Naive thymus-derived CD8-positive, alpha-beta T cell (primary cell): Measurements from ENCODE around the gene KSR2. TPM values are rescaled to one million over a fixed set of nuclear protein-coding genes. Genes with fewer than 3 reads are reported as not detected.
"Not testable (repeated sequence)": the region's sequence is repeated elsewhere in the genome, so short reads cannot be mapped to it uniquely, and the experiment has no call there.

ENCODE experiments used
- ATAC-seq, 2 donors: fragments of 150-1000 bp; cut with Tn5 transposase in 1 of 2; sonication (Bioruptor Pico), chemical (Tn5 transposase) in 1 of 2; 1 replicate in 1 of 2; 2 replicates in 1 of 2; pipeline ENCODE4 v1.10.0; 2021; ENCODE audit warnings: mild to moderate bottlenecking in 2 of 2, moderate library complexity in 2 of 2
- POLR2A ChIA-PET: fragments of 350-600 bp; sonication (Branson Sonifier 250); formaldehyde crosslinking; loops from one replicate; lab custom pipeline; 2021; ENCODE audit warnings: antibody characterized with exemption; lab: Charles Lee
- DNase-seq, 10 donors: peaks; one replicate each; pipeline versions ENCODE4 v3.0.0 to v3.0.0-alpha.2; 2020 to 2022
- H3K27ac Mint-ChIP-seq, 10 donors: one replicate each; pipeline ENCODE4 v1.8.0; 2020 to 2022; ENCODE audit warnings: mild to moderate bottlenecking in 10 of 10, mixed read lengths in 10 of 10, moderate library complexity in 4 of 10, inconsistent platforms in 1 of 10
- H3K27me3 Mint-ChIP-seq, 5 donors: one replicate each; pipeline ENCODE4 v1.8.0; 2021 to 2022; ENCODE audit warnings: mixed read lengths in 5 of 5
- H3K36me3 Mint-ChIP-seq, 3 donors: one replicate each; pipeline ENCODE4 v1.8.0; 2020 to 2022; ENCODE audit warnings: mixed read lengths in 3 of 3, mild to moderate bottlenecking in 2 of 3, inconsistent platforms in 1 of 3
- H3K4me1 Mint-ChIP-seq, 4 donors: one replicate each; pipeline ENCODE4 v1.8.0; 2021 to 2022; ENCODE audit warnings: mixed read lengths in 4 of 4
- H3K4me3 Mint-ChIP-seq, 10 donors: one replicate each; pipeline ENCODE4 v1.8.0; 2020 to 2022; ENCODE audit warnings: mild to moderate bottlenecking in 10 of 10, mixed read lengths in 10 of 10, moderate library complexity in 6 of 10, inconsistent platforms in 1 of 10
- H3K9me3 Mint-ChIP-seq, 9 donors: one replicate each; pipeline ENCODE4 v1.8.0; 2020 to 2022; ENCODE audit warnings: mixed read lengths in 9 of 9, mild to moderate bottlenecking in 3 of 9, inconsistent platforms in 1 of 9, moderate library complexity in 1 of 9
- polyA plus RNA-seq, 3 donors: library from polyadenylated mRNA; unstranded; fragments of 300-500 nt; fragmentation: Illumina TruSeq; gene quantifications; one replicate each; pipeline ENCODE4 v1.2.3, GENCODE V29; 2021
- total RNA-seq, 8 experiments: library from RNA in 2 of 8; stranded (reverse) in 2 of 8; gene quantifications; one replicate each; pipeline ENCODE4 v1.2.3 and lab custom pipeline; 2021 to 2026

Gene KSR2
- total RNA-seq, result not detected
- polyA plus RNA-seq, result not detected
- total RNA-seq (lab: John Stamatoyannopoulos, UW), result 0 to 0.34 (median 0.04) reads per million in 6 experiments

GRCh38 chr12:117968826-117969659 lies at the start of gene KSR2:
Gene KSR2 (minus strand): TSS chr12:117968990. CDS start chr12:117968255, 735 bp downstream.
- POLR2A ChIA-PET, result no interaction called here
- DNase-seq (peak in 7 of 10 donors; percentile 6 to 42 (median 21)), ATAC-seq (peak; percentile 44 to 65)
- Mint-ChIP-seq H3K27me3 (peaks cover 34 to 86% (median 56%) of the 10 kb centered on the region in 5 donors), H3K27ac (peak within 1 kb of the TSS in 1 of 10 donors; percentile 34), H3K4me1 (peaks cover 3 to 13% (median 8%) of the 10 kb centered on the region in 4 donors), H3K36me3 (peaks cover 0 to 22% (median 1%) of the 10 kb centered on the region in 3 donors), H3K9me3 (peaks cover 0 to 21% (median 18%) of the 10 kb centered on the region in 9 donors), H3K4me3 (peak within 1 kb of the TSS; percentile 68 to 91 (median 81))

GRCh38 chr12:118017926-118018325 lies 49.1 kb upstream of the KSR2 start:
- DNase-seq, result no peak
- Mint-ChIP-seq H3K9me3 (no peaks in the 10 kb centered on the region), H3K4me1 (peaks cover 14 to 25% (median 21%) of the 10 kb centered on the region in 4 donors), H3K27me3 (no peaks in the 10 kb centered on the region), H3K27ac (peak overlapping the region in 4 of 10 donors; percentile 31 to 54 (median 36)), H3K4me3 (peak overlapping the region; percentile 9 to 93 (median 82)), H3K36me3 (peaks cover 0 to 28% (median 10%) of the 10 kb centered on the region in 3 donors)
- POLR2A ChIA-PET, result no interaction called here
- no peak for ATAC-seq

GRCh38 chr12:118016424-118017264 lies 47.9 kb upstream of the KSR2 start, which contains the start of gene RFC5:
Gene RFC5 (plus strand): TSS chr12:118016703. CDS start chr12:118016828, 125 bp downstream.
- POLR2A ChIA-PET, result interaction anchor here (0.6 to 1.4 kb wide), 4 partner anchors 14 to 144 kb away, joined by 3 to 9 read pairs (median 4); partner anchors contain the start of gene PEBP1
- Mint-ChIP-seq H3K4me3 (peak within 1 kb of the TSS; percentile 87 to 93 (median 92)), H3K27me3 (no peaks in the 10 kb centered on the region), H3K9me3 (no peaks in the 10 kb centered on the region), H3K27ac (peak within 1 kb of the TSS; percentile 43 to 98 (median 91)), H3K36me3 (peaks cover 0 to 21% (median 7%) of the 10 kb centered on the region in 3 donors), H3K4me1 (peaks cover 9 to 25% (median 21%) of the 10 kb centered on the region in 4 donors)
- DNase-seq, result peak; percentile 94 to 99 (median 97)
- peak; percentile 96 to 98 for ATAC-seq

GRCh38 chr12:118015944-118016343 lies 47.2 kb upstream of the KSR2 start:
- Mint-ChIP-seq H3K36me3 (peaks cover 0 to 16% (median 7%) of the 10 kb centered on the region in 3 donors), H3K4me3 (peak overlapping the region; percentile 30 to 93 (median 92)), H3K4me1 (peaks cover 9 to 25% (median 21%) of the 10 kb centered on the region in 4 donors), H3K27ac (peak overlapping the region in 6 of 10 donors; percentile 81 to 98 (median 89)), H3K27me3 (no peaks in the 10 kb centered on the region), H3K9me3 (no peaks in the 10 kb centered on the region)
- ATAC-seq, result no peak
- POLR2A ChIA-PET, result interaction anchor here (1.0 to 1.4 kb wide), 2 partner anchors 46 to 120 kb away, joined by 4 to 9 read pairs; partner anchors contain the start of gene PEBP1
- DNase-seq, result no peak

GRCh38 chr12:118015306-118015705 lies 46.5 kb upstream of the KSR2 start:
- peak overlapping the region in 7 of 10 donors; percentile 6 to 93 (median 50) for H3K4me3 Mint-ChIP-seq
- DNase-seq (no peak), ATAC-seq (no peak)
- peaks cover 9 to 25% (median 21%) of the 10 kb centered on the region in 4 donors for H3K4me1 Mint-ChIP-seq
- peaks cover 0 to 10% (median 2%) of the 10 kb centered on the region in 3 donors for H3K36me3 Mint-ChIP-seq
- no peaks in the 10 kb centered on the region for H3K9me3 Mint-ChIP-seq
- POLR2A ChIA-PET, result no interaction called here
- H3K27ac Mint-ChIP-seq, result peak overlapping the region in 2 of 10 donors; percentile 48 to 98
- no peaks in the 10 kb centered on the region for H3K27me3 Mint-ChIP-seq

- Mint-ChIP-seq H3K27ac (no peak overlapping the region), H3K4me1 (peaks cover 9 to 21% (median 20%) of the 10 kb centered on the region in 4 donors), H3K4me3 (no peak overlapping the region), H3K36me3 (no peaks in the 10 kb centered on the region), H3K27me3 (peaks cover 0 to 4% (median 0%) of the 10 kb centered on the region in 5 donors), H3K9me3 (no peaks in the 10 kb centered on the region)
- ATAC-seq, result no peak
- POLR2A ChIA-PET, result interaction anchor here (0.6 kb wide), 1 partner anchor 51 kb away, joined by 4 read pairs; no protein-coding TSS in a partner anchor
- DNase-seq, result no peak
Measured at GRCh38 chr12:118013283-118013682, 44.5 kb upstream of the KSR2 start.

GRCh38 chr12:118011961-118012360 lies 43.2 kb upstream of the KSR2 start:
- Mint-ChIP-seq H3K27ac (no peak overlapping the region), H3K36me3 (no peaks in the 10 kb centered on the region), H3K4me1 (peaks cover 2 to 9% (median 8%) of the 10 kb centered on the region in 4 donors), H3K4me3 (no peak overlapping the region), H3K27me3 (peaks cover 0 to 4% (median 0%) of the 10 kb centered on the region in 5 donors), H3K9me3 (no peaks in the 10 kb centered on the region)
- ATAC-seq, result no peak
- POLR2A ChIA-PET, result no interaction called here
- no peak for DNase-seq

GRCh38 chr12:118011377-118011776 lies 42.6 kb upstream of the KSR2 start:
- DNase-seq (no peak), ATAC-seq (no peak)
- Mint-ChIP-seq H3K4me1 (peaks cover under 1 to 6% (median 4%) of the 10 kb centered on the region in 4 donors), H3K27me3 (peaks cover 0 to 5% (median 0%) of the 10 kb centered on the region in 5 donors), H3K9me3 (no peaks in the 10 kb centered on the region), H3K27ac (no peak overlapping the region), H3K4me3 (no peak overlapping the region), H3K36me3 (no peaks in the 10 kb centered on the region)
- POLR2A ChIA-PET, result no interaction called here

GRCh38 chr12:118010903-118011302 lies 42.1 kb upstream of the KSR2 start:
- Mint-ChIP-seq H3K4me1 (peaks cover 0 to under 1% (median under 1%) of the 10 kb centered on the region in 4 donors), H3K9me3 (no peaks in the 10 kb centered on the region), H3K27me3 (peaks cover 0 to 5% (median 0%) of the 10 kb centered on the region in 5 donors), H3K36me3 (no peaks in the 10 kb centered on the region), H3K27ac (no peak overlapping the region), H3K4me3 (no peak overlapping the region)
- POLR2A ChIA-PET, result no interaction called here
- DNase-seq (no peak), ATAC-seq (no peak)

- DNase-seq, POLR2A ChIA-PET, H3K27ac Mint-ChIP-seq, H3K36me3 Mint-ChIP-seq, H3K9me3 Mint-ChIP-seq, ATAC-seq, H3K27me3 Mint-ChIP-seq, H3K4me1 Mint-ChIP-seq, H3K4me3 Mint-ChIP-seq: not testable (repeated sequence)
Measured at GRCh38 chr12:117999806-118000205, 31.0 kb upstream of the KSR2 start.

GRCh38 chr12:117998719-117999118 lies 29.9 kb upstream of the KSR2 start:
- no peak for DNase-seq
- H3K4me3 Mint-ChIP-seq, result no peak overlapping the region
- H3K4me1 Mint-ChIP-seq, result peaks cover 0 to 3% (median 0%) of the 10 kb centered on the region in 4 donors
- peaks cover 0 to 4% (median 0%) of the 10 kb centered on the region in 3 donors for H3K36me3 Mint-ChIP-seq
- no peak for ATAC-seq
- H3K27ac Mint-ChIP-seq, result no peak overlapping the region
- POLR2A ChIA-PET, result no interaction called here
- H3K27me3 Mint-ChIP-seq, result peaks cover 0 to 15% (median 6%) of the 10 kb centered on the region in 5 donors
- H3K9me3 Mint-ChIP-seq, result peaks cover 0 to 14% (median 2%) of the 10 kb centered on the region in 9 donors
